GM21367 (cell line): Measurements from ENCODE around the gene WDR88.
"Not testable (repeated sequence)": the region's sequence is repeated elsewhere in the genome, so short reads cannot be mapped to it uniquely, and the experiment has no call there.

Source experiments
- ATAC-seq: cut with Tn5 transposase; IDR thresholded peaks from one replicate; pipeline ENCODE4 v1.9.1; 2021; ENCODE audit not compliant: unreplicated experiment

WDR88 gene

DNA sequence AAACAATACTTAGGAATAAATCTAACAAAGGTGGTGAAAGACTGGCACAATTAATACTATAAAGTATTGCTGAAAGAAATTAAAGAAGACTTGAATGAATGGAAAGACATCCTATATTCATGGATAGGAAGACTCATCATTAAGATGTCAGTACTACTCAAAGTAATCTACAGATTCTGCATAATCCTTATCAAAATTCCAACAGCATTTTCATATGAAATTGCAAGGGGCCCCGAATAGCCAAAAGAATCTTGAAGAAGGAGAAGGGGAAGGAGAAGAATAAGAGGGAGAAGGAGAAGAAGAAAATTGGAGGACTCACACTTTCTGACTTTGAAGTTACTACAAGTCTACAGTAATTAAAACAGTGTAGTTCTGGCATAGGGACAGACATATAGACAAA lies 36.6 kb downstream of the WDR88 start:
- no peak for ATAC-seq

DNA sequence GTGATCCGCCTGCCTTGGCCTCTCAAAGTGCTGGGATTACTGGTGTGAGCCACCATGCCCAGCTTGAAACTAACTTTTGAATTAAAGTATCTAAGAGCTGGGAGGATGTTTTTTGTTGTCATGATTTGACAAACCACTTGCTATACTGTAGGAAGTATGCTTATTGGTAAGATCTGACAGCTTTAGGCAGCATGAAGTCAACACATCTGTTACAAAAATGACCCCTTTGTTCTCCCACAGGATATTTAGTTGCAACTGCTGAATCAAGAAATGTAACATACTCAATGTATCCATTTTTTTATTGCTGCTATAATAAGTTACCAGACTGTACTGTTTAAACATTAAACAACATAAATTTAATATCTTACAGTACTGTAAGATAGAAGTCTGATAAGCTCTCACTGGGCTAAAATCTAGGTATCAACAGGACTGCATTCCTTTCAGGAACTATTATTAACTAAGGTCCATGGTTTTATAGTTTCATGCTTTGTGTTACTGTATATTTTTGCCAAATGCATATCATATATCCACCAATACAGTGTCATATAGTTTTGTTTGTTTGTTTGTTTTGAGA lies 39.4 kb downstream of the WDR88 start:
- no peak for ATAC-seq

DNA sequence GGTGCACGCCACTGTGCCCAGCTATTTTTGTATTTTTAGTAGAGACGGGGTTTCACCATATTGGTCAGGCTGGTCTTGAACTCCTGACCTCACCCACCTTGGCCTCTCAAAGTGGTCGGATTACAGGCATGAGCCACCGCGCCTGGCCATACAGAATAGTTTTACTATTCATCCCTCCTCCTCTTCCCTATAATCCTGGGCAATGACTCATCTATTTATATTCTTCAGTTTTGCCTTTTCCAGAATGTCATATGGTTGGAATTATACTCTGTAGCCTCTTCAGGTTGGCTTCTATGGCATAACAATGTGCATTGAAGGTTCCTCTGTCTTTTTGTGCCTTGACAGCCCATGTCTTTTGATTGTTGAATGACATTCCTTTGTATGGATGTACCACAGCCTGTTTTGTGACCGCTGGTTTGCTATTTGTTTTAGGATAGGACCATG lies 40.0 kb downstream of the WDR88 start:
- ATAC-seq: no peak

DNA sequence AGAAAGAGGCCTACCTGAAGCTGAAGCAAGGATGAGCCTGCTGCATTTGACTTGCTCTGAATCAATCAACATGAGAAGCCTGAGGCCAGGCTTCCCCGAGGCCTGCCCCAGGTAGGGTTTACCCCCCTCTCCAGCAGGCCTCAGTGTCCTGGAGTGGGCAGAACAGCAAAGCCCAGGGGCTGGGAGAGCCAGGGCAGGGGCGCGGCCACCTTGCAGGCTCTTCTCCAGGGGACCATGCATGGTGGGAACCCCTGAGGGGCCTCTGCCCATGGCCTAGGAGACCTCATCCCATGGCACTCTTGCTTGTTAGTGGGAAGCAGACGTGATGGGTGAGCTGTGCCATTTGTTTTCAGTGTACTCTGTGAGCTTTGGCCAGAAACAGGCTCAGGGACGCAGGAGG lies 42.3 kb downstream of the WDR88 start:
- ATAC-seq: no peak

DNA sequence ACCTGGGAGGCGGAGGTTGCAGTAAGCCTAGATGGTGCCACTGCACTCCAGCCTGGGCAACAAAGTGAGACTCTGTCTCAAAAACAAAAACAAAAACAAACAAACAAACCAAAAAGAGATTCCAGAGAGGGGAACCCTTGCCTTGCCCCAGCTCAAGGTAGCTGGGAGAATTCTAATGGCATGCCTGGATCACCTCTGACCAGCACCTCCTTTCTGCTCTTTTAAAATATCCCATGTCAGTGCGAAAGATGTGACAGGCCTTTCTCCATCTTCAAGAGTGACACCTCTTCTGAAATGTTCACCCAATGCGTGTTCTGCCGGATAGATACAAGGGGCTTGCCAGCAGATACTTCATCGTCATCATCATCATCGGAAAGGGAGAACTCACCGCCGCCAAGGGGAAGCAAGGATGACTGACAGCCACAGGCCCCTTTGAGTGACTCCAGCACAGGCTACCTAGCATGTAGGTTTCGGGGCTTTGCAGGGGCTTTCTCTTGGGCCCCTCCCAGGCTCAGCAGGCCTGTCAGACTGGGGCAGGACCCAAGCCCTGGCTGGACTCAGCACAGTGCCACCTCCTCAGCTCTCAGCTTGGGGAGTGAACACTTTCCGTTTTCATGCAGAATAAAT lies 43.4 kb downstream of the WDR88 start:
- no peak for ATAC-seq

DNA sequence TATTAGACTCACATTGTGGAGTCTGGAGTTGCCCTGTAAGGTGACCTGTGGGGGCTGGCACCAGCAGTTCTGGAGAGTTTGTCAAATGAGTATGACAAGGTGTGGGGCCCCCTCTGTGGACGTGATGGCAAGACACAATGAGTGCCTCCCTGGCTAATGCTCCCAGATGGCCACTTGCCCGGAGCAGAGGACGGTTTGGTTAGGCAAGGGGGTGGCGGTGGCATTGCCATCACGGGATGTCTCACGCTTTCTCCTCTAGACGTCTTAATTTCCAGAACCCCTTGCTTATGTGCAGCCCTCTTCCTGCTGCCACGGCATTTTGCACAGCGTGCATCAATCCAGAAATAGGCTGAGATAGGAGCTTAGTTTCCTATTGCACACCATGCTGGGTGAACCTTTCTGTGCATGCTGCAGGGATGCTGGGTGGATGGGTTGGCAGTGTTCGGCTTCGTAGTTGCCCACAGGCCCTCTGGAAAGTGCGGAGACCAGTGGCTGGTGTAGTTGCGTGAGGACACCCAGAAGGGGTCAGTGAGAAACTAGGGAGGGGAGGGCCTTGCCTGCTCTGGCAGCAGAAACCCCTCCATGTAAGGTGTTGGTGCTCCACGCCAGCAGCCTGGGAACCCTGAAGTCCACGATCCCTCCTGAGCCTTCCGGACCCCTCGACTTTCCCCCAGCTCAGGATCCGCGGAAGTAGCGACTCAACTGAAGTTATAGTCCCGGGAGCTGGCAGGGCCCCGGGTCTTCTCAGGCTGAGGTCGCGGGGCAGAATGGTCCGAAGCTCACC lies 44.2 kb downstream of the WDR88 start:
- ATAC-seq: peak; percentile 8

DNA sequence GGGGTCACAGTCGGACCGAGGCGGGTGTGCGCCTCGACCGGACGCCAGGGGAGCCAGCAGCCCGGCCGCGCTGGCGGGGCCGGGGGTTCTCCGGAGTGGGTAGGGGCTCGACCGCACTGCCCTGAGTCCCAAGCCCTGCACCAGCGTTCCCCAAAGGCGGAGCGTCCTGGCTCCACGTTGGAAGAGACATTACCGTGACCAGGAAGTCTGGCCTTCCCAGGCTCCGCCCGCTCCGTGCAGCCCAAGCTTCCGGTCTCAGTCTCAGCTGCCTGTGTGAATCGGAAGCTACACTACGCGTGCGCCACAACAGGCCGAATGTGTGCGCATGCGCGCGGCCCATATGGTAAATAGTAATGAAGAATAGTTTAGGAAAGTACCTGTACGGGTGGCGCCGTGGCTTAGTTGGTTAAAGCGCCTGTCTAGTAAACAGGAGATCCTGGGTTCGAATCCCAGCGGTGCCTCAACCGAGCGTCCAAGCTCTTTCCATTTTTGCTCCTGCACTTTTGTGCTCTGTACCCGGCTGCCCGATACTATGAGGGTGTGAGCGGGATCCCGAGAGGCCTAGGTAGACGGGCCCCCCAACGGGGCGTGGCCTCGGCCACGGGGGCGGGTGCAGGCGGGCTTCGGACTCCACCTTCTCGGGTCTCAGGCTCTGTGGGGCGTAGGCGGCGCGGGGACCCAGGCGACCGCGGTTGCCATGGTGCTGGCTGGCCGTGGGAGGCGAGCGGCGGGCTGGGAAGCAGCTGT lies 44.9 kb downstream of the WDR88 start:
- ATAC-seq: peak; percentile 86

DNA sequence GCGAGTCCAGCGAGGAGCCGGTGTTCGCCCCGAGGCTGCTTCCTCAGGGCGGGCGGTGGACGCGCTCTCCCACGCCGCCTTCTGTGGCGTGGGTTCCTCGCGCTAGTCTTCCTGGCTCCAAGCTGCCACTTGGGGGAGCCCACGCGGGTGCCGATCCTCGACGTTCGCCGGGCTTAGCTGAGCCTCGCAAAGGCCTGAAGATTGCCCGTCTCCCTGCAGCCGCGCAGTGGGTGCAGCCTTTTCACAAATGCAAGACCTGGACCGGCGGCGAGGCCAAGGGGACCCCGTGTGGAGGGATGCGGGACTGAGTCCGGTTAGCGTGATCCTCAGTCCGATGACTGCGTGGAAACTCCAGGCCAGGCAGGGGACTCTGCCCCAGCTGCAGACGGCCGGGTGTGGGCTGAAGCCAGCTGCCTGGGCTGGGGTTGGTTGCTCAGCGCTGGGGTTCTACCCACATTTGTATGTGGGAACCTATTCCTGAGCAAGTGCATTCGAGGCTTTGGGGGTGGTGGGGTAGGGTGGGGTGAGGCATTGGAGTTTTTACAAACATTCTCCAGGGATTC lies 45.6 kb downstream of the WDR88 start:
- ATAC-seq: no peak

DNA sequence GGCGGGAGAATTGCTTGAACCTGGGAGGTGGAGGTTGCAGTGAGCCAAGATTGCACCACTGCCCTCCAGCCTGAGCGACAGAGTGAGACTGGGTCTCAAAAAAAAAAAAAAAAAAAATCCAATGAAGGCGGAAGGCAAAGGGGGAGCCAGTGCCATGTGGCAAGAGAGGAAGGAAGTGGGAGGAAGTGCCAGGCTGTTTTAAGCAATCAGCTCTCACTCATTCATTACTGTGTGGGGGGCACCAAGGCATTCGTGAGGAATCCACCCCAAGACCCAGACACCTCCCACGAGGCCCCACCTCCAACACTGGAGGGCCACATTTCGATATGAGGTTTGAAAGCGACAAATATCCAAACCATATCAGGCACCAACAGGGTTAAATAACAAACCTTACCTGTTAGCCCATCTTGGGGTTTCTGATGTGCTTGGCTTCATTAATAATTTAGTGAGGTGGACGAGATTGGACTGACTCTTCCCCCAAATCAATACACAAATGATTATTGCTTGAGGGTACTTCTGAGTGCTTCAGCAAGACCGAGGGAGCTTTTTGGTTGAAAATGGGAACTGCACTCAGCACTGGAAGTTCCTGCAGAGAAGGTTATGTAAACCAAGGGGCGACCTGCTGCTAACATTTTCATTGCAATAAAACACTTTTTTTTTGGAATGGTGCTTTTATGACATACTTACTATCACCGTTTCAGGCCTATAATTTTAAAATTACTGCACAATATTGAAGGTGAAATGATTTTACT lies 54.7 kb downstream of the WDR88 start:
- no peak for ATAC-seq

DNA sequence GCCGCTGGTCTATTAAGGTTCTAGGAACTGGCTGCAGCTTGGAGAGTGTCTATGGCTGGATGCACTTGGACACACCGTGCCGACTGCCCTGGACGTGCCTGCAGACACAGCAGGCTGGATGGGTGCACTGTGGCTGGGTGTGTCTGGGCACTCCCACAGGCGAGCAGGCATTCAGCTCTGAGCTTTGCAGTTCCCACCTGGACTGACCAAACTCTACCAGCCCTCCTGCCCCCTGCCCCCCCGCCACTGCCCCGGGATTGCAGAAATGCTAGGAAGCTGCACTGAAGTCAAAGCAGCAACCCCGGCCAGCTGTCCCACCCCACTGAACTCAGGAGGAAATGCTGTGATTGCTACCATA lies 55.2 kb downstream of the WDR88 start:
- no peak for ATAC-seq

DNA sequence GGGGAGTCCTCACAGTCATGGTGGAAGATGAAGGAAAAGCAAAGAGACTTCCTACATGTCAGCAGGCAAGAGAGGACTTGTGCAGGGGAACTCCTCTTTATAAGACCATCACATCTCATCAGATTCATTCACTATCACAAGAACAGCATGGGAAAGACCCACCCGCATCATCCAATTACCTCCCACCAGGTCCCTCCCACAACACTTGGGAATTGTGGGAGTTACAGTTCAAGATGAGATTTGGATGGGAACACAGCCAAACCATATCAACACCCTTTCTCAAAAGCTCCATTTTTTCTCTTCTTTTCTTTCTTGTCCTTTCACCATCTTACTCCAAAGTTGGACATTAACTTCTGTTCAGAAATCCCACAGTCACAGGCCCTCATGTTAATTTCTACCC lies 57.5 kb downstream of the WDR88 start:
- ATAC-seq: no peak

DNA sequence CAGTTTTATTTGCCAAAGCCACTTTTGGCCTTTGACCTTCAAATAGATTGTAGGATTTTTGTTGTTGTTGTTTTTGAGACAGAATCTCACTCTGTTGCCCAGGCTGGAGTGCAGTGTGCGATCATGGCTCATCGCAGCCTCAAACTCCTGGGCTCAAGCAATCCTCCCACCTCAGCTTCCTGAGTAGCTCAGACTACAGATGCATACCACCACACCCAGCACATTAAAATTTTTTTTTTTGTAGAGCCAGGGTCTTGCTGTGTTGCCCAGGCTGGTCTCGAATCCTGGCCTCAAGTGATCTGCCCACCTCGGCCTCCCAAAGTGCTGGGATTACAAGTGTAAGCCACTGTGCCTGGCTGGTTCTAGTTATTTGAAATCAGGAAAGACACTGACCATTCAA lies 59.2 kb downstream of the WDR88 start:
- not testable (repeated sequence) for ATAC-seq

DNA sequence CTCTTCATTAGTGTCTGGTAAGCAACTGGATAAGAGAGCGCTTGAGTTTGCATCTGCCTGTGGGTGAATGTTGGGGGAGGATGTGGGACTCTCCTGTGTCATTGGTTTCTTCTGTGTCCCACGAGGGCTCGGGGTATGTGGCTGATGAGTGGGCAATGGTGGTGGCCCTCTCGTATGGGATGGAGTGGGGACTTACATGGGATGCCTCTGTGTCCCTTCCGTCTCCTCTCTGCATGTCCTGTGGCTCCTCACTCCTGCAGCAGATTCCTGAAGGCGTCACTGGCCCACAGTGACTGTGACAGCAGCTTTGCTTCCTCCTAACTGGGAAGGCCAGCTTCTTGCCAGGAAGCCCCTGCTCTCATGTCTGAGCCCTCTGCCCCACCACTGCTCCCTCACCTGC lies 59.6 kb downstream of the WDR88 start:
- ATAC-seq: no peak

DNA sequence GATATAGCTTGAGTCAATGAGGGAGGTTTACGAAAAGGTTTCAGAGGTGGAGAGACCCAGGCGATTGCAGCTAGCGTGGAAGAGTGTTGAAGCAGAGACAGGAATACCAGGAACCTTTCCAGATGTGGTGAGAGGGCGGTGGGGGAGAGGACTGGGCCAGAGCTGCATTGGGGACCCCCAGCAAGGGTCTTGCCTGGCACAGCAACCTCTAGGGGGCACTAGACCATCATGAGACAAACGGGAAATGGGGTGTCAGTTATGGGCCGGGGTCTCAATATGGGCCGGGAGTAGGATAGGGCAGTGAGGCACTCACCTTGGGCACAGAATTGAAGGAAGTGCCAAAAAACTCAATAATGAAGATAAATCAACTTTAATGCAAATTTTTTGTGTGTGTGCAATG lies 60.1 kb downstream of the WDR88 start:
- ATAC-seq: no peak

DNA sequence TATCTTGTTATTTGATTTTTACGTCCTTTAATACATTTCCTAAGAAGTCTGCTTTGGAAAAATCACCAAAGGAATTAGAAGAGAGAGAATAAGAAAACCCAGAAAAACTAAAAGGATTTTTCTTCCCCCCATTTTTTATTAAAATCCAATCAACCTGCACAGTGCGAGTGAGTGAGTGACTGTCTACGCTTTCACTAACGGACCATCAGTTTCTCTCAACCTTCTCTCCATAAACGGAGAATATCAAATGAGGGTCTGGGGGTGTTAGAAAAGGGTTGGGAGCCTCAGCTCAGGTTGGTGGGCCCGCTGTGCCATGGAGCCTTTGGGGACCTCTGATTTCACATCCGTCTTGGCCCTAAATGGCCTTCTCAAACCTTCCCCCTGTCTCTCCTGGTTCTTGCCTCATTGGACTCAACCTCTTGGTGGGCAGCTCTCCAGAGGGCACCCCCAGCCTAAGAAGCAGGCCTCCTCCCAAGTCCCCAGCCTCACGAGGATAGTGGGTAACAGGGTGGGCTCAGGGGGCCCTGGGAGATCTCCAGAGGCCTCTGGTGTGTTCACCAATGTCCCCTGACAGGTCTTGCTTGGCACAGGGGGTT lies 61.5 kb downstream of the WDR88 start:
- no peak for ATAC-seq

DNA sequence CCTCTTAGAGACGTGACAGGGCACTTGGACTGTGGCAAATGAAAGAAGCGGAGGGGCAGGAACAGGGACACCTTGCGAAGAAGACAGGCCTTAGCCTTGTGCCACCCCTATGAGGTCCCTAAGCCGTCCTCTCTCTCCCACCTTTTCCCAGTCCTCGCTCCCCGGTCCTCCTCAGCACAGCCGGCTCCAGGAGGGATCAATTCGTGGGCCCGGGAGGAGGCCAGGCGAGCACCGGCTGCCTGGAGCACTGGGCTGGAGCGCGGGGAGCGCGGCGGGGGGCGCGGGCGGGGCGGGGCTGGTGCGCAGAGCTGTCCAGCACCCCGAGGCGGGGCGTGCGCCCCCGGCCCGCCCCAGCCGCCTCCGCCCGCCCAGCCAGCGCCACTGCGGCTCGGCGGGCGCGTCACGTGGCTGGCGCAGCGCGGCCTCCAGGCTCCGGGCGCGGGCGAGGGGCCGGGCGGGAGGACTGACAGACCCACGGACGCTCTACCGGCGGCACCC lies 62.0 kb downstream of the WDR88 start, which contains the start of gene LRP3:
Gene LRP3, plus strand, starts transcription at position 466 of the 498 bp plus-strand sequence. CDS start 456 bp downstream, outside the sequence.
- no peak for ATAC-seq

DNA sequence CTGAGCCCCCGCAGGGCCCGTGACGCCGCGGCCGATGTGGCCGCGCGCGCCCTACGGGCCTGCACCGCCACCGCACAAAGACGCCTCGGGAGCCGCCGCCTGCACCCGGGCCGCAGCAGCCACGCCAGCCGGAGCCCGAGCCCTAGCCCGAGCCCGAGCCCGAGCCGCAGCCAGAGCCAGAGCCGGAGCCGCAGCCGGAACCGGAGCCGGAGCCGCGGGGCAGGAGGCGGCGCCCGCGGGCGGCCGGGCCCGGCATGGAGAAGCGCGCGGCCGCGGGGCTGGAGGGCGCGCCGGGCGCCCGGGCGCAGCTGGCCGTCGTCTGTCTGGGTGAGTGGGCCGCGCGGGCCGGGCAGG lies 62.6 kb downstream of the WDR88 start:
- no peak for ATAC-seq

DNA sequence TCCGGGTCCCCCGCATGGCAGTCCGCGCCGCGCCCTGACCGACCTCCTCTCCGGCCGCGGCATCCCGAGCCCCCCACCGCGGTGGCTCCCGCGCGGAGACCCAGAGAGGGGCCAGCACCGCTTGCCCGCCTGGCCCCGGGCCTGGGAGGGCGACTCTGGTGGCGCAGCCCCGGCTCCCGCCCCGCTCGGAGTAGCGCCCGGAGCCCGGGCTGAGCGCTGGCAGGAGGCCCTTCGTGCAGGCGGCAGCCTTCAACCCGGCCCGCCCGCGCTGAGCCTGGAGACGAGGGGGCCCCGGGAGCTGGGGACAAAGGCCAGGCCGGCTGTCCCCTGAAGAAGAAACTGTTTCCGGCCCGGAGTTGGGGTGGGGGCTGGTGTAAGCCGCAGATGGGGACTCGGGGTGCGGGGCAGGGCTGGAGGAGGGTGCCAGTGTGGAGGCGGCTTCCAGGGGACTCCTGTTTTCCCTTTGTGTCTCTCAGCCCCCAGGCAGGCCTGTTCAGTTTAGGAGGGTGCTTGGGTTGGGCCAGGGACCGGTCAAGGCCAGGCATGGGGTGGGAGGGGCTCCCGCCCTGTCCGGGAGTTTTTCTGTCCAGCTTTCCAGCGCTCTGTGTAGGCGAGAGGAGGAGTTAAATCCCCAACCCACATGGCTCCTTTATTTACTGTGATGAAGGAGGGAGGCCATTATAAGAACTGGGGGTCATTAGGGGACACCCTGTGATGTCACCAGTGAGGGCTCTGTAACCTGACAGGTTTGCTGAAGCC lies 63.2 kb downstream of the WDR88 start:
- no peak for ATAC-seq

DNA sequence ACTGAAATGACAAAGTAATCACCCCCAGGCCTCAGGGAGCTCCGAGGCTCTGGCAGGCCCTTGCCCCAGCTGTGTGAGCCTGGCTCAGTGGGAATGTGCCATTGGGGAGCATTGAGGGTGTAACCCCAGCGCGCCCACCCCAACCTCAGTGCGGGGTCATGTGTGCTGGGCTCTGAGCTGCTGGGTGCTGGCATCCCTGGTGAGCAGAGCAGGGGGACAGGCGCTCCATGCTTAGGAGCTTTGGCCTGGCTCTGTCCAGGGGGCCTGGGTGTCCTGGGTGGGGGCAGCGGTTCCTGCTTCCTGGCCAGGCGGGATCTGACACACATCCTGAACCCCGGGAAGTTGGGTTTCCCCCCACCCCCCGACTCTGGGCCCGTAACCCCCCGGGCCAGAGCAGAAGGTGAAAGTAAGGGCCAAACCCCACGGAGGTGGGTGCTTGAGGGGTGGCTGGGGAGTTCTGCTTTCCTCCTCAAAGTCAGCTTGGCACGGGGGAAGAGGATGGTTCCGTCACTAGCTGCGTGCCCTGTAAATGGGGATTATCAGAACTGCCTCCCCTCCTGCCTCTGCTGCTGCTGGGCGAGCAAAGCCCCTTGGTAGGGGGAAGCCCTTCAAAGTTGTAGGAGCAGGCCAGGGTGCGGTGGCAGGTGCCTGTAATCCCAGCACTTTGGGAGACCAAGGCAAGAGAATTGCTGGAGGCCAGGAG lies 63.9 kb downstream of the WDR88 start:
- ATAC-seq: no peak
